Stimulated activated CD8-positive, alpha-beta memory T cell treated with anti-CD3 and anti-CD28 coated beads, Interleukin-15, amount 100 ng/mL, for 4 hours (primary cell): Measurements from ENCODE around the gene TMEM198.

Experiments
- DNase-seq, 2 donors: peaks; one replicate each; pipeline ENCODE4 v3.0.0-alpha.2; 2020; ENCODE audit warnings: low read depth in 2 of 2

TMEM198 gene

DNA sequence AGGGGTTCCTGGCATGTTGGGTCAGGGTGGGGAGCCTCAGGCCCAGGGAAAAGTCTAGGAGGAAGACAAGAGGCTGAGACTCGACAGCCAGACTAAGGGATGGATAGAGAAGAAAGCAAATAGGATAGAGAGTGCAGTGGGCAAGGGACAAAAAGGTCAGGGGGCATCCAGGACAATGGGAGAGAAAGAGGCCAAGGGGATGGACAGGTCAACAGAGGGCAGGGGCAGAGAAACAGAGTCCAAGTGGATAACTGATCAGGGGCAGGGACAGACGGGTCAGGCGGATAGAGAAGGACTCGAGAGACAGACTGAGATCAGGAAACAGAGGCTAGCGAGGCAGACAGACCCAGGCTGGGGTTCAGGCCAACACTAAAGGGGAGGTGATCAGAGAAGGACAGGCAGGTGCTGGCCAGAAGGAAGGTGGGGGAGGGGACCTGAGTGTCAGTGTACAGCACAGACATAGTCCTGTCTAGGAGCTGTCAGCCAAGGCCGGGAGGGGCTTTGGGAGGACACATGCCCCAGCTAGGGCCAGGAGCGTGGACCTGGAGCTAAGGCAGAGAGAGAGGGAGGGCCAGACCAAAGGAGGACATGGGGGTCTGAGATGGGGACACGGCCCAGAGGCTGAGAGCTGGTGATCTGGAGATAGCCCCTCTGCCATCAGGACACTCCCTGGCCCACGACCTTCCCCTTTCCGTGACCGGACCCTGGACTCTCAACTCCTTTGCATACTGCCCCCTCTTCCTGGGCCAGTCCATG lies 17.3 kb upstream of the TMEM198 start:
- no peak for DNase-seq

DNA sequence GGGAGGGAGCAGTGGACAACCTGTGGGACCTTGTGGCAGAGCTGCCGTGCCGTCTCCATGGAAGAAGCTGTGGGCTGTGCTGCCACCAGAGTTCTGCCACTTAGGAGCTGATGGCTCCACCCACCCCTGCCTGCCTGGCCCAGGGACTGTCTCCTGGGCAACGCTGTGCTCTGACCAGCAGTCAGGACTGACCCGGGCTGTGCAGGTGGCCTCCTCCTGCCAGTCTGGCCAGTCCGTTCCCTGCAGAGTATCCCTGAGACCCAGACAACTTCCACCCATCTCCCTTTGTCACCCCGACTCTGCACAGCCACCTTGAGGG lies 16.8 kb upstream of the TMEM198 start:
- DNase-seq, result no peak

DNA sequence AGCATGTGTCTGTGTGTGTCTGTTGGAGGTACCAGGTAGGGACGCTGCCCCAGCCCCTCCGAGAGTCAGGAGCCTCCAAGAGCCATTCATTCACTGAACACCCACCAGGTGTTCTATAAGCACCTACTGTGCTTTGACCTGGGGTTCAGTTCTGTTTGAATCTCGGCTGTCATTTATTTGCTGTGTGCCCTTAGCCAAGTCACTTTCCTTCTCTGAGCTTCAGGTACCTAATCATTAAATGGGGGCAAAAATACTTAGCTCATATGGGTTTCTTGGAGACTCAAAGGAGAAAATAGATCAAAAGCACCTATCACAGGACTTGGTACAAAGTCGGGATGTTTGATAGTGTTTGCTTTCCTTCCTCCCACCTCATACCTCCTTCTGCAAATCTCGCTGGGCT lies 16.4 kb upstream of the TMEM198 start:
- no peak for DNase-seq

DNA sequence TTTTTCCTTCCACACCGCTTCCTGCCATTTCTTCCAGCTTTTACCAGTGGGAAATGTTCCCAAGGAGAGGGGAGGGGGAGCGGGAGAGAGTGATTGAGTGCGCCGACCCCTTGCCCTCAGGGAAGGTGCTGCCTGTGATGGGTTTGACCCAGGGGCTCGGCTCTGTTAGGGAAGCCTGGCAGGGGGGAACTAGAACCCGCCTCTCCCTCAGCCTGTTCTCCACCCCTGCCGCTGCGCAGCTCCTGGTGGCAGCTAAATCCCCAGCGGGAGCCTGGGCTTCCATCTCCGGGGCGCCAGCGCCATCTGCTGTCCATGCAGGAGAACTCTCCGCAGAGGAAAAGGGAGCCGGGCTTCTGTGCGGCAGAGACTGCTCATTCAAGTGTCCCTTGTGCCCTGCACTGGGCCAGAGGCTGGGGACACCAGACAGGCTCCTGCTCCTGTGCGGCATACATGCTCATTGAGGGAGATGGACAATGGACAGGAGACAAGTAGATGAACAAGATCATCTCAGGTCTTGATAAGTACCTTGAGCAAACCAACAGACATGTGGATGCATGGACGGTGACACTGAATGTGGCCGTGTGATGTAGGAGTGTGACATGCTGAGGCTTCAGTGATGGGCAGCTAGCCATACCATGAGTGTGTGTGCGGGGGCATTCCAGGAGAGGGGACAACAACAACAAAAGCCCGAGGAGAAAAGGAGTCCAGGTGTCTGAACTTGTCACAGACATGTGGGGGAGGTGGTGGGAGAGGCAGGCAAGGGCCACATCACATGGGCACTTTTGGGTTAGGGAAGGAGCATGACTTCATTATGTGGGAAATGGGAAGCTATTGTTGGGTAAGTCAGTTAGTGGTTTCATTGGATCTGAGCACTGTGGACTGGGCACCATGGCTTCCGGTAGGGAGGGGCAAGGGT lies 13.5 kb upstream of the TMEM198 start:
- peak; percentile 51 to 62 for DNase-seq

DNA sequence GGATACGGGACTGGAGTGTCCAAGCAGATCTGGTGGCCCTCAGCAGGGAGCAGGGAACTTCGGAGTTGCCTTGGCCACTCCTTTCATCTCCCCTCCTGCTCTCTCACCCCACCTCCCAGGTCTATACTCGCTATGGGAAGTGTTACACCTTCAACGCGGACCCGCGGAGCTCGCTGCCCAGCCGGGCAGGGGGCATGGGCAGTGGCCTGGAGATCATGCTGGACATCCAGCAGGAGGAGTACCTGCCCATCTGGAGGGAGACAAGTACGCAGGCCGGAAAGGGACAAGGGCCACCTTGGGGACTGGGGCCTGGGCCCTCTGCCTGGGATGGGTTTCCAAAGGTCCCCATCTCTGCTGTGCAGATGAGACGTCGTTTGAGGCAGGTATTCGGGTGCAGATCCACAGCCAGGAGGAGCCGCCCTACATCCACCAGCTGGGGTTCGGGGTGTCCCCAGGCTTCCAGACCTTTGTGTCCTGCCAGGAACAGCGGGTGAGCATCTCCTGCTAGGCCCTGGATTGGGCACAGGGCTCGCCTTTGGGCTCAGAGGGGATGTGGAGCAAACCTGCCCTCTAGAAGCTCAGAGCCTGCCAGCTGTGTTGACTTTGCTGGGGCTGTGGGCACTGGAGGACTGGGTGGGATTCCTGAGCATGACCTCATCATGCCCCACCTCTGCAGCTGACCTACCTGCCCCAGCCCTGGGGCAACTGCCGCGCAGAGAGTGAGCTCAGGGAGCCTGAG lies 12.0 kb upstream of the TMEM198 start:
- no peak for DNase-seq

DNA sequence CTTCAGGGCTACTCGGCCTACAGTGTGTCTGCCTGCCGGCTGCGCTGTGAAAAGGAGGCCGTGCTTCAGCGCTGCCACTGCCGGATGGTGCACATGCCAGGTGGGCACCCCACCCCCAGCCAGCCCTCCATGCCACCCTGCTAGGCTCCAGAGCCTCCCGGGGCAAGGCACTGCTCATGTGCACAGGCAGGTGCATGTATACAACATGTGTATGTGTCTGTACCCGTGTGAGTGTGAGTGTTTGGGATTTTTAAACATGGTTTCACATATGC lies 11.5 kb upstream of the TMEM198 start:
- DNase-seq, result no peak

DNA sequence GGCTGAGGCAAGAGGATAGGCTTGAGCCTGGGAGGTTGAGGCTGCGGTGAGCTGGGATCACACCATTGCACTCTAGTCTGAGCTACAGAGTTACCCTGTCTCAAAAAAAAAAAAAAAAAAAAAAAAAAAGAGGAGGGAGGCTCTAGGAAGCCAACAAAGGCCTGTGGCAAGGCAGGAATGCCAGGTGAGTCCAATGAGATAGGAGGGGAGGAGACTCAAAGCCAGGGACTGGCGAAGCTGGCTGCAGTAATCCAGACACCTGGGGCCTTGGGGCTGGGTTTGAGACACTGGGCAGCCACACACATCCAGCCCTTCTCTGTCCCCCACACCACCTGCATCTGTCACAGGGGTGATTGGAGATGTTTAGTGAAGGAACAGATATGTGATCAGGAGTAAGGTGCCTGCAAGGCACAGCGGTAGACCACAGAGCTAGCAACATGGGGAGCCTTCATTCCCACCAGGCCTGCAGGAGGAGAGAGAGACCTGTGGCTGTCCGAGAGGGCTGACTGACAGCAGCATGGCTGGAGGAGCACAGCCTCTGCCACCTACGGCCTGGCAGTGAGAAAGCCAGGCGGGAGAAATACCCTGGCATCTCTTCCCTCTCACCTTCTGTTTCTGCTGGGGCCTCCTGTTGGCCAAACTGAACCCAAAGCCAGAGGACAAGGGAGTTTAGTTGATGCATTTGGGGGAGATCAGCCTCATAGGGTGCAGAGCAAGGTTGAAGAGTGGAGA lies 9.7 kb upstream of the TMEM198 start:
- no peak for DNase-seq

DNA sequence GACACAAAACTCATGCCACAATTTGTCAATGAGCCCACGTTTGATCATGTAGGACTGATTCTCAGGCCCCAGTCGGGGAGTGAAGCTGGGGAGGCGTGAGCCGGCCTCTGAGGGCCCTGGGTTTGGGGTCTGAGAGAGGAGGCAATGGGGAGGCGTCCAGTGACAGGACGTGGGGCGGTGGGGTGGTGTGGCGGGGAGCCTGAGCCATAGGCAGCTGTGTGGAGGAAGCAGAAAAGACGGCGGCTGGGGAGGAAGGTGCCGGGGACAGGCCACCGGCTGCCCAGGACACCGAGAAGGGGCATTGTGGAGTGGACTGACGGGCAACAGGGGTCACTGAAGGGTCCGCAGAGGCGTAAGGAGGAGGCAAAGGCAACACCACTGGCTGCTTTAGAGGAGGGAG lies 7.4 kb upstream of the TMEM198 start:
- DNase-seq, result no peak

DNA sequence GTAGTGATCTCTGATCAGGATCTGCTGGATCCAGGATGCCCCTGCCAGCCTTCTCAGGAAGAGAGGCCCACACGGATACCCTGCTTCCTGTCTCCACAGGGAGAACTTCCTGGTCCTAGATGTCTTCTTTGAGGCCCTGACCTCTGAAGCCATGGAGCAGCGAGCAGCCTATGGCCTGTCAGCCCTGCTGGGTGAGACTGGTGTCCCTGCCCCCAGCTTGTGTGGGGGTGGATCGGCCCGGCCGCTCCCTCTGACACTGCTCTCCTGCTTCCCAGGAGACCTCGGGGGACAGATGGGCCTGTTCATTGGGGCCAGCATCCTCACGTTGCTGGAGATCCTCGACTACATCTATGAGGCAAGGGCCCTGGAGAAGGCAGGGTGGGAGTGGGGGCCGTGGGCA lies 6.9 kb upstream of the TMEM198 start:
- DNase-seq, result no peak

DNA sequence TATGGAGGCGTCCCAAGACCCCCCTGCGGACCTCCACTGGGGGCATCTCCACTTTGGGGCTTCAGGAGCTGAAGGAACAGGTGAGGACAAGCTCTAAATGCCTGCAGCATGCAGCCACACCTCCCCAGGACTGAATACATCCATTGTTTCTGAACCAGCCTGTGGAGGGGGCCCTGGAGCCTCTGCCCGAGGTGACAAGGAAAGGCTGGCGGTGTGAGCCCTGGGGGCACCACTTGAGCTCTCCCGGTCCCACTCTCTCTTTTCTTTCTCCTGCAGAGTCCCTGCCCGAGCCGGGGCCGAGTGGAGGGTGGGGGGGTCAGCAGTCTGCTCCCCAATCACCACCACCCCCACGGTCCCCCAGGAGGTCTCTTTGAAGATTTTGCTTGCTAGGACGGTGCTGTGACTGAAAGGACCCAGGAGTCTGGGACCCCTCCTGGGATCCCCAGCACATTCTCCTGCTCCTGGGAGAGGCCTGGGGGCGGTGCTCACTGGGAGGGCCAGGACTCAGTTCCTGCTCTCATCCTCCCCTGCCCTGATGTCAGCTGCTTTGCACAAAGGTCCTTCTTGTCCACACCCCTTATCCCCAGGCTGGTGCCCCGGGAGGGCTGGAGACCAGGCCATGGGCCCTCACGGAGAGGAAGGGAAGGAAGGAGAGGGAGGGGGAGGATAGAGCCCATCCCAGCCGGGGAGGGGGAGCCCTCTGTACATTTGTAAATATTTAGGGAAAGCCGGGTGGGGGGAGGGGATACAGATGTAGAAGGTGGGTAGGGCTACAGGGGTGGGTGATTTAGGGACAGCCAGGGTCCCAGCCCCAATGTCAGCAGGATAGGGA lies 6.0 kb upstream of the TMEM198 start:
- DNase-seq, result no peak

DNA sequence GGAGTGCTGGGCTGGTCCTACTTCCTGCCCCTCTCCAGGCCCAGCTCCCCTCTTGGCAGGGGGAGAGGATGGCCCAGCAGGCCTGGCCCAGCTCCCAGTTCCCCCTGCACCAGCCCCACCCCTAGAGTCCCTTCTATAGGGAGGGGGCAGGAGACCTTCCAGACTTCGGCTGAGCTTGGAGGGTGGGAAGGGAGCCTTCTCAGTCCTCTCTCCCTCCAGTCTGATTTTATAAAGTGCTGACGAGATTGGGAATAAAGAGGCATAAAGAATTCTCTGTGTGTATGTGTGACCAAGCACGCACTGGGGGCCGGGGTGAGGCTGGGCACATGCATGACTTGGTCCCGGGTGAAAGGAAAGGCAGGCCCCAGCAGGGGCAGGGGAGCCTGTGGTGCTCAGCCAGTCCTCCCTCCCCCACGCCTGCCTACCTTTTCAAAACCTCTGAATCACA lies 5.3 kb upstream of the TMEM198 start:
- DNase-seq, result no peak

DNA sequence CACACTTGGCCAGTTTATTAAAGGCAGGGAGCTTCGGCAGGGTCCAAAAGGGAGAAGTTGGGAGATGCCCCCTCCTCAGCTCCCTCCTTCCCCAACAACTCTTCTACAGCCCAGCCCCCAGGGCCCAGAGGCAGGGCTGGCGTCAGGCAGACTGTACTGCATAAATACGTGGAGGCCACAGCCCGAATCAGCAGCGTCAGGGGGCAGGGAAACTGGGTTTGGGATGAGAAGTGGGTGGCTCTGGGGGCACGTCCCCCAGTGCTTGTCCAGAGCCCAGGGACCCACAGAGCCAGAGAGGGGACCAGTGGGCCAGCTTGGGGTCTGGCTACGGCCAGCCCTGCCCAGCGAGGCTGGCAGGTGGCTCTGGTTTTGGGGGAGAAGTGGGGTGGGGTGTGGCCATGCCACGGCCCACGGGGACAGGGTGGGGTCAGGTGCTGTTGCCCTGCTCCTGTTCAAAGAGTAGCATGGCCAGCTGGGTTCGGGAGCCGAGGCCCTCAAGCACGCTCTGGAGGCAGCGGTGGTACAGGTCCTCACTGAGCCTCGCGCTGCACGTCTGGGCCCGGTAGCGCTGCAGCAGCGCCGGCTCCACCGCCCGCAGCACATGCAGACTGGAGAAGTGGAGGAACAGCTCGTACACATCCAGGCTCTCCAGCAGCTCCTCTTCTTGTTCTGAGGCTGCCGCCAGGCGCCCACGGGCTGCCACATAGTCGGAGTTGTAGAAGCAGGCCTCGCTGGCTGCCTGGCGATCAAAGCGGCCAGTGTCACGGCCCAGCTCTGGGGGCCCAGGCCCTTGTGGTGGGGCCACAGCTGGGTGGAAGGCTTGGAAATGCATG lies 4.7 kb upstream of the TMEM198 start:
- no peak for DNase-seq

DNA sequence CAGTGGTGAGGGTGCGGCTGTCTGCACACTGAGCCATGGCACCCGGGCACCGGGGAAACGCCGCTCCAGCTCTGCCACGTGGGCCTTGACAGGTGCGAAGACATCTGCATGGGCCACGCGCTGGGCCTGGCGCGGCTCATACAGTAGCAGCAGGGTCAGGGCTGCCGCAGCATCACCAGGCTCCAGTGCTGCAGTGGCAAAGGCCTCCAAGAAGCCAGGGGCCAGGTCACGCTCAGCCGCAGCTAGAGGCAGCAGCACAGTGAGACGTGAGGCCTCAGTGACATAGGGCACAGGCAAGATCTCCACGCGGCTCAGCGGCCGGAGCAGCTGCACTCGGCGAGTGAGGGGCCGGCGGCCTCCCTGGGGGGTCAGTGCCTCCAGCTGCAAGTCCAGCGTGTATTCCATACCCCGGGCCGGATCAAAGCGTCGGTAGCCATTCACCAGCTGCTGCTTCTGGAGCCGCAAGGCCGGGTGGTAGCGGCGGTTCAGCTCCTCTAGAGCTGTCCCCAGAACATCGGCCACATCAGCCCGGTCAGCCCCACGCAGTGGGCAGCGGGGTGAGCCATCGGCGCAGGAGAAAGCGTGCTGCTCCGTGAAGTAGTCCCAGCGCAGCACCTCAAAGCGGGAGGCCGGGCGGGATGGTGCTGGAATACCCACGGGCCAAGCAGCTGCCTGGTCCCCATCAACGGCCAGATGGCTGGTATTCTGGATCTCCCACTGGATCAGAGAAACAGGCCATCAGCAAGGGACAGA lies 3.7 kb upstream of the TMEM198 start:
- no peak for DNase-seq

DNA sequence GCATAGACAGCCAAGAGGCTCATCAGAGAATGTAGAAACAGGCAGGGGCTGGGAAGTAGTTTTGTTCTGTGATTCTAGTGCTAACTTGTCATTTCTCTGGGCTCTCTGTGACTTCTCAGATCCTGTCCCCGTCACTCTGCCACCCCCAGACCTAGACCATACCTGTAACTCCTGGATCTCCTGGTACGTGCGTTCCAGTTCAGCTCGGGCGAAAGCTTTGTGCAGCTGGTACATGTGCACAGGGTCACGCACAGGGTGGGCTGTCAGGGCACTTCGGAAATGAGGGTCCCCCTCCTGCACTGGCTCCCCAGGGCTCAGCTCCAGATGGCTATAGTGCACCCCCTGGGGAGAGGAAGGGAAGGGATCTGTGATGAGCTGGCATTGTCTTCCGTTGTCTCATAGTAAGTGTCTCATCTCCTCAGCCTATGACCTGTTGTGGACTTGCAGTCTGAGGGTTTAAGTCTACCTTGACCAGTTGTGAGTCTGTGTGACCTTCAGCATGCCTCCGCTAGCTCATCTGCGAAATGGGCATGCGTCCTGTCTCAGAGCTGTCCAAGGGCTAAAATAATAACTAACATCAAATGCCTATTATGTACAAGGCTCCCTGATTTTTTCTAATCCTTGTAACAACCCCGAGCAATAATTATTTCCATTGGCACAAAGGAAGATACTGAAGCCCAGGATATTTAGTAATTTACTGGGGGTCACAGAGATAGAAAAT lies 2.9 kb upstream of the TMEM198 start:
- DNase-seq, result no peak

DNA sequence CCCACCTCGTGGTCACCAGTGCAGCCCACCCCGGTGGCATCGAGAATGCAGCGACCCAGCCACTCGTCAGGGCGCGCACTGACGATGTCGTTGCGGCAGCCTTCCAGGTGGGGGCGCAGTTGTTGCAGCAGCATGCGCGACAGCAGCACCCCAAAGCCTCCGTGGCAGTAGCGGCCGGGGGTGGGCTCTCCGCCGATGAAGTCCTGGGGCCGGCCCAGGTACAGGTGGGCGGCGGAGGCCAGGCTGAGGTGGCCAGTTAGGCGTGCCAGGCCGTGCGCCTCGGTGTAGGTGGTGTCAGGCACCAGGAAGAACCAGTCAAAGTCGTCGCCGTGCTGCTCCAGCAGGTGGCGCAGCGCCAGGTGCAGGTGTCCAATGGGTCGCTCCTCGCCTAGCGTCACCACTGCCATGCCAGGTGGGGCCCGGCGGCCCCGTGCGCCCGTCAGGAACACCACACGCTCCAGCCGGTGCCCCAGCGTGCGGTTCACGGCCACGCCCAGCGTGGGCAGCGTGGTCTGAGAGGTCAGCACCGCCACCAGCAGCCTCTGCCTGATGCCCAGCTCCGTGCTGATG lies 2.1 kb upstream of the TMEM198 start:
- DNase-seq, result peak; percentile 66 to 72

DNA sequence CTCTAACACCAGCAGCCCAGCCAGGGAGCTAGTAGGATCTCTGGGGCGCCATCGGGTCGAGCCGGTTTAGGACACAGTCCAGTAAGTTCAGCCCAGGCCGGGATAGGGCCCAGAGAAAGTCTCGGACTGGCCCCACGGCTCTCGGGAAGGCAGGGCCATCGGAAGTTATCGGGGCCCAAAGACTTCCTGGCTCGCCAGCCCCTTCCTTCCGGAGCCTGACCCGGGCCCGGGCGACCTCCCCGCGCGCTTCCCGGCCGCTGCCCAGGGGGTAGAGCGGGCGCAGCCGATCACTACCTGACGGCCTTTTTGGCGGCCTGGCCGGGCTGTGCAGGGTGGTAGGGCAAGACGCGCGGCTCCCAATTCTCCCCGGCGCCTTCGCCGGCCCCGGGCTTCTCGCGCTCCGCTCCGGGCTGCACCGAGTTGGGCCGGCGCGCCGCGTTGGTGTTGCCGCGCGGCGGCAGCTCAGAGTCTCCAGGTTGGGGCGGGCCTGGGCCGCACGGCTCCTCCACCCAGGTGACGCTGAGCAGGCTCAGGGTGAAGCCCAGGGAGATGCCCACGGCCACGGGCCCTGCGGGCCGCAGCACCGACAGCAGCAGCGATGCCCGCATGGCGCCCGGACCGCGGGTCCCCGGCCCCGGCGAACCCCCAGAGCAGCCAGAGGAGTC lies 765 bp upstream of the TMEM198 start:
- no peak for DNase-seq

DNA sequence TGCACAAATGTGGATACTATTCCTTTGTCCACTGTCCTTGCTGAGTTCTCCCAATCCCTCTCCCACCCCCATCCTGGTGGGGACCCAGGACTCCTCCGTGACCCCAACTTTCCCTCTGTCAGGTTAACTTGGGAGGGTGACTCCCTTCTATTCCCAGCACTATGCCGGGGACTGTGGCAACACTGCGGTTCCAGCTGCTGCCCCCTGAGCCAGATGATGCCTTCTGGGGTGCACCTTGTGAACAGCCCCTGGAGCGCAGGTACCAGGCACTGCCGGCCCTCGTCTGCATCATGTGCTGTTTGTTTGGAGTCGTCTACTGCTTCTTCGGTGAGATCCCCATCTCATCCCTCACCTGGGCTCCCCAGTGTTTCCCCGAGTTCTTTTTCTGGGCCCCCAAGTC lies 739 bp downstream of the TMEM198 start:
- no peak for DNase-seq
